C4-2B (cell line): ENCODE results near the gene CHRNA7.
A peak's percentile ranks its signal among the peaks of the same experiment; 100 is the strongest.

Source experiments
- H3K27ac ChIP-seq: fragments of 450-650 bp; 2 replicates; pipeline ENCODE4 v1.5.1; 2017
- ZFX ChIP-seq: fragments of 450-650 bp; IDR thresholded peaks from 2 replicates; pipeline ENCODE4 v1.6.1; 2017
- TF ChIP-seq, protein P1 (sequence below): fragments of 450-650 bp; conservative IDR thresholded peaks from 2 replicates; pipeline ENCODE4 v1.5.1; 2017; ENCODE audit warnings: mild to moderate bottlenecking

The CHRNA7 gene

DNA sequence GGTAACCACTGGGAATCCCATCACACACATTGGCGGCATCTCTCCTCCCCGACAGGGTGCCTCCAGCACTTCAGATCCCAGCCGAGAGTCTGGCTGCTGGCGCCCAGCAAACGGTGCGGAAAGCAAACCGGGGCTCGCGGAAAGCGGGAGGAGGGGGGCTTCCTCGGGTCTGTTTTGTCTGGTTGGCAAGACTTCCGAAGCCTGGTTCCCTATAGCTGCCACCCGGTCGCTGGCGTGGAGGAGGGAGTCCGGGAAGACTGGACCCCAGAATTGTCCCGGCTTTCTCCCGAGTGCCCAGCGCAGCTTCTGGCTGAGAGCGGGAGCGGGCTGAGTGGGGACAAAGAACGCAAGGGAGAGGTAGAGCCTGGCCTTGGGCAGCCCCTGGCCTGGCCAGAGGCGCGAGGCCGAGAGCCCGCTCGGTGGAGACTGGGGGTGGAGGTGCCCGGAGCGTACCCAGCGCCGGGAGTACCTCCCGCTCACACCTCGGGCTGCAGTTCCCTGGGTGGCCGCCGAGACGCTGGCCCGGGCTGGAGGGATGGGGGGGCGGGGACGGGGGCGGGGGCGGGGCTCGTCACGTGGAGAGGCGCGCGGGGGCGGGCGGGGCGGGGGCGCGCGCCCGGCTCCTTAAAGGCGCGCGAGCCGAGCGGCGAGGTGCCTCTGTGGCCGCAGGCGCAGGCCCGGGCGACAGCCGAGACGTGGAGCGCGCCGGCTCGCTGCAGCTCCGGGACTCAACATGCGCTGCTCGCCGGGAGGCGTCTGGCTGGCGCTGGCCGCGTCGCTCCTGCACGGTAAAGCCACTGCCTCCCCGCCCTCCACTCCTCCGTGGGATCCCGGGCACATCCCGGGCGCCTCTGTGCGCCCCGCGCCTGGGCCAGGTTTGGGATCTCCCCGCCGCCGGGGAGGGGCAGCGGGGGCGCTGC lies at the start of gene CHRNA7:
CHRNA7 (plus strand) TSS at position 654 of the 920 bp plus-strand sequence; CDS start at position 734, 80 bp downstream.
- H3K27ac ChIP-seq, result peak within 1 kb of the TSS; percentile 59
- TF ChIP-seq, protein P1, sequence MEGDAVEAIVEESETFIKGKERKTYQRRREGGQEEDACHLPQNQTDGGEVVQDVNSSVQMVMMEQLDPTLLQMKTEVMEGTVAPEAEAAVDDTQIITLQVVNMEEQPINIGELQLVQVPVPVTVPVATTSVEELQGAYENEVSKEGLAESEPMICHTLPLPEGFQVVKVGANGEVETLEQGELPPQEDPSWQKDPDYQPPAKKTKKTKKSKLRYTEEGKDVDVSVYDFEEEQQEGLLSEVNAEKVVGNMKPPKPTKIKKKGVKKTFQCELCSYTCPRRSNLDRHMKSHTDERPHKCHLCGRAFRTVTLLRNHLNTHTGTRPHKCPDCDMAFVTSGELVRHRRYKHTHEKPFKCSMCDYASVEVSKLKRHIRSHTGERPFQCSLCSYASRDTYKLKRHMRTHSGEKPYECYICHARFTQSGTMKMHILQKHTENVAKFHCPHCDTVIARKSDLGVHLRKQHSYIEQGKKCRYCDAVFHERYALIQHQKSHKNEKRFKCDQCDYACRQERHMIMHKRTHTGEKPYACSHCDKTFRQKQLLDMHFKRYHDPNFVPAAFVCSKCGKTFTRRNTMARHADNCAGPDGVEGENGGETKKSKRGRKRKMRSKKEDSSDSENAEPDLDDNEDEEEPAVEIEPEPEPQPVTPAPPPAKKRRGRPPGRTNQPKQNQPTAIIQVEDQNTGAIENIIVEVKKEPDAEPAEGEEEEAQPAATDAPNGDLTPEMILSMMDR, result peak; percentile 29
- TF ChIP-seq ZFX, result 0 out of 2 replicates have a peak, but pooled peaks have one; percentile 25

DNA sequence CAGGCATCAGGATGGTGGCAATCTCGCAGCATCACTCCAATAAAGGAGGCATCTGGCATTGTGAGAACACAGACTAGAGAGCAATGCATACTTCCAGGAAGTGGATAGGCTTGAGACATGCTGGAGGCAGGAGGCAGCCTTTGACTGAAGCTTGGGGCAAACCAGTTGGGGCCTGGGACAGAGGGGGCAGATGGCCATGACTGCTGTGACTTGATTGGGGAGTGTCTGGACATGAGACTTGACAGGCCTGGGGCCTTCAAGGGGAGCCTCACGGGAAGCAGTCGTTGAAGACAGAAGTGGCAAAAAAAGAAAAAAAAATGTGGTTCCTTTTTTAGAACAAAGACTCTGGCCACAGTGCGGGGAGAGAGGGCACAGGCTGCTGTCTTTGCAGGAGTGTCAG lies 44.7 kb upstream of the CHRNA7 start:
- TF ChIP-seq, protein P1, result no peak
- no peak for TF ChIP-seq ZFX
- no peak overlapping the region for H3K27ac ChIP-seq

DNA sequence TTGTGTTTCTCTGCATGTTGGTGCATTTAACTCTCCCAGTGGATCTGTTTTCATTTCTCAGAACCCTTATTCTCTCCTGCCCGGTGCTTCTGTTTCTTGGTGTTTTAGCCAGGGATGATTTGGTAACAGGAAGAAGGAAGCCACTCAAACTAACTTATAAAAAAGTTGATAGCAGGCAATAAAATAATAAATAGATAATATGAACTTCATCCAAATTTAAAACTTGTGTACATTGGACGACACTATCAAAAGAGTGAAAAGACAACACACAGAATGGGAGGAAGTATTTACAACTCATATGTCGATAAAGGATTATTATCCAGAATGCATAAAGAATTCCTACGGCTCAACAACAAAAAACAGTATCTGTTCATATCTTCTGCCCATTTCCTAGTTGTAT lies 37.3 kb upstream of the CHRNA7 start:
- H3K27ac ChIP-seq, result peak overlapping the region; percentile 95; the same call in 1 of the 2 replicates
- TF ChIP-seq, protein P1, result no peak
- no peak for TF ChIP-seq ZFX

DNA sequence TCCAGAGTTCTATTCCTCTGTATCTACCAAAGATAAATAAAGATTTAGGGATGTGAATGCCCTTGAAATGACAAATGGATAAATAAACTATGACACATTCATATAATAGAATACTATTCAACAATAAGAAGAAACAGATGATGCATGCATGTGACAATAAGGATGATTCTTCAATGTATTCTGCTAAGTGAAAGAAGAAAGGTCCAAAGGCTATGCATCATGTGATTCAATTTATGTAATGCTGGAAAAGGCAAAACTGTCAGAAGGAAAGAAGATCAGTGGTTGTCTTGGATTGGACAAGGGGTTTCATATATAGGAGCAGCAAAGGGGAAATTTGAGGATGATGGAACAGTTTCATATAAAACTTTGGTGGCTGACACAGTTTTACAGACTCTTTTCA lies 32.6 kb upstream of the CHRNA7 start:
- H3K27ac ChIP-seq, result no peak overlapping the region
- TF ChIP-seq, protein P1, result no peak
- TF ChIP-seq ZFX, result no peak

DNA sequence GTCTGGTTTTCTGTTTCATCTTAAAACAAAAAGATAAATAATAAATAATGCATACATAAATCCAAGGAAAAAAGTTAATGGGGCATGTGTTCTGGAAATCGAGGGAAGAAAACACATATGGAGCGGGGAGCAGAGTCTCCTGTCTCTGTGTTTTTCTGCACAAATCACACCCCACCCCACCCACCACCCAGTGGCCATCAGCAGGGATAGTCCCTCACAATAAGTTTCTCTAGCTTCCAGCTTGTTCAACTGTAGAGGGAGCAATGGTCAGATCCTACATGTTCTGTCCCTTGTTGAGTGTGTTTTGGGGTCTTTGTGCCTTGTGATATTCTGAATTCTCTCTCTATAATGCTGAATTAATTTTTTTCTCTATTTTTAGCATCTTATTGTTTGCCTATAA lies 26.8 kb upstream of the CHRNA7 start:
- TF ChIP-seq, protein P1, result no peak
- no peak overlapping the region for H3K27ac ChIP-seq

DNA sequence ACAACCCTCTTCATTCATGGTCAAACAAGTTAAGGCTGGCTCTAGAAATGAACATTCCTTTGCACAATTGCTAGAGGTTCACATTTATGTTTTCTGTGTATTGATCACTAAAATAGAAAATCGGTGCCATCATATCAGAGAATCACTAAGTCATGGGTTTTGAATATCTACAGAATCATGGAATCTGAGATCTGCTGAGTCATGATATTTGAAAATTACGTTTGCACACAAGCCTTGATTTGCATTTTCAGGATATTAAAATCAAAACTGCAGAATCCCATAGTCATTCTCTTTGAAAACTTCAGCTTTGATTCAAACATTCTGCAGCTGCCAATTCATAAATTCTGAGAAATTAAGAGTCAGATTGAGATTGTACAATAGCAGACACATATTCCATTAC lies 26.1 kb upstream of the CHRNA7 start:
- TF ChIP-seq ZFX, result no peak
- TF ChIP-seq, protein P1, result no peak
- H3K27ac ChIP-seq, result no peak overlapping the region

DNA sequence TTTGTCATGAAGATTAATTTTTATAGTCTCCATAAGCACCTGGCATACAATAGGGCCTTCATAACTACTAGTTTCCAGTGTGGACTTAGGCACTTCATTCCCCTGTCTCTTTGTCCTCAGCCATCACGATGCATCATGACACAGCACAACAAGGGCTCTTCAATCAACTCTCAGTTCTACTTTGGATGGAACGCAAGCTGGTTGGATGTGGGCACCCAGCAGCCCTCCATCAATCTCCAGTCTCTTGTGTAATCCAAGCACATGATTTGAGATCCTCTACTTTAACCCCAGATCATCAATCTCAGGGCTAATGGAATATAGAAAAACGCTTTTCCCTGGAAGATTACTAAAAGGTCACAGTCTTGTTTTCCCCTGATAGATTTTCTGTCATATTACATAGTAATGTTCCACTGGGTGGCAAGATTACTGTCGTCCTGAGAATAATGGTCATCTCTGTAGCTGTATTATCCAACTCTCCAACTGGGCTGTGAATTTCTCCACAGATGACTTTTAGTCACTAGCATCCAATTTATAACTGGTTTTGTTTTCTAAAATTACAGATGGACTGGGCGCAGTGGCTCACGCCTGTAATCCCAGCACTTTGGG lies 22.9 kb upstream of the CHRNA7 start:
- H3K27ac ChIP-seq, result no peak overlapping the region
- no peak for TF ChIP-seq ZFX
